Suppressor macrophage (primary cell): ENCODE data around the gene RASL11B.
A peak's percentile ranks its signal among the peaks of the same experiment; 100 is the strongest.
"Not testable (repeated sequence)": the region's sequence is repeated elsewhere in the genome, so short reads cannot be mapped to it uniquely, and the experiment has no call there.

Experiments
- DNase-seq, 4 experiments: peaks; one replicate each; pipeline ENCODE4 v3.0.0-alpha.2; 2020 to 2022
- total RNA-seq, 17 experiments: gene quantifications; one replicate each; lab custom pipeline; 2026; ENCODE audit warnings: mixed read lengths in 6 of 17, inconsistent platforms in 3 of 17; lab: John Stamatoyannopoulos, UW

RASL11B gene, protein sequence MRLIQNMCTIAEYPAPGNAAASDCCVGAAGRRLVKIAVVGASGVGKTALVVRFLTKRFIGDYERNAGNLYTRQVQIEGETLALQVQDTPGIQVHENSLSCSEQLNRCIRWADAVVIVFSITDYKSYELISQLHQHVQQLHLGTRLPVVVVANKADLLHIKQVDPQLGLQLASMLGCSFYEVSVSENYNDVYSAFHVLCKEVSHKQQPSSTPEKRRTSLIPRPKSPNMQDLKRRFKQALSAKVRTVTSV
- 0 to 0.85 (median 0.34) reads per million in 17 experiments for total RNA-seq

DNA sequence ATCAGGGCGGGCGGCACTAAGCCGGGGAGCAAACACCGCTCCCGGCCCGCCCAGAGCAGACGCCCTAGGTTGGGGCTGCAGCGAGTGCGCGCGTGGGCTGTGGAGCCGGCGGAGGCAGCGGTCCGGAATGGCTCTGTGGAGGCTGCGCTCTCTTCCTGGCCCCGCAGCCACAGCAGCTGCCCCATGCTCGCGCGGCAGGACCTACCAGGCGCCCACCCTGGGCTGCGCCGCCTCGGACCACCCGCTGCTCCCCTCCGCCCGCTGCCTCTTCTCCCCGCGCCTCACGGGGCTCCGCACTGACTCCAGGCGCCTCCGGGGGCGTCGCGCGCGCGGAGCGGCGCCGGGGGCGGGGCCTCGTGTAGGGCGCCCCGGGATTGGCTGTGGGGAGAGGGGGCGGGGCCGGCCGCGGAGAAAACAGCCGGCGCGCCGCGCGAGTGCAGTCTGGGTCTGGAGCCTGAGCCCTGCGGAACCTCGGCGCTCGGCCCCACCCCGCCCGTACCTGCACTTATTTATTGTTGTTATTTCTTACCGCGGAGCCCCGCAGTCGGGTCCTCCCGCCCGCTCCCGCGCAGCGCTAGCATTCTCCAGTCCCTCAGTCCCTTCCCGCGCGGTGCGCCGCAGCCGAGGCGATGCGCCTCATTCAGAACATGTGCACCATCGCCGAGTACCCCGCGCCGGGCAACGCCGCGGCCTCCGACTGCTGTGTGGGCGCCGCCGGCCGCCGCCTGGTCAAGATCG is at the start of gene RASL11B:
Gene RASL11B (plus strand): TSS at position 439 of the 738 bp plus-strand sequence. CDS start 191 bp downstream, at position 630.
- DNase-seq, result peak; percentile 87 to 96 (median 92)

DNA sequence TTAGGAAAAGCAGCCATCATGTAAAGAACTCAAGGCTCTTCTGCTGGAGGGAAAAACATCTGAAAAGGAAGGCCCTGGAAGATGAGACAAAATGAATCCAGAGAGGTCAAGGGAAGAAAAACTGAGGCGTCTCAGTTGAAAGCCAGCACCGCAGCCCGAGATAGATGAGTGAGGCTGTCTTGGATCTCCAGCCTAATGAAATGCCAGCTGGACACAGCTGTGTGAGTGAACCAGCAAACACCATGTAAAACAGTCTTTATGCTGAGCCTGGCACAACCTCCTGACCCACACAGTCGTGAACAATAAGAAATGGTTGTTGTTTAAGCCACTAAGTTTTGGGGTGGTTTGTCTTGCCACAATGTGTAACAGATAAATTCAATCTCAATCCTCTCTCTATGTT is 48.6 kb upstream of the RASL11B start:
- no peak for DNase-seq

DNA sequence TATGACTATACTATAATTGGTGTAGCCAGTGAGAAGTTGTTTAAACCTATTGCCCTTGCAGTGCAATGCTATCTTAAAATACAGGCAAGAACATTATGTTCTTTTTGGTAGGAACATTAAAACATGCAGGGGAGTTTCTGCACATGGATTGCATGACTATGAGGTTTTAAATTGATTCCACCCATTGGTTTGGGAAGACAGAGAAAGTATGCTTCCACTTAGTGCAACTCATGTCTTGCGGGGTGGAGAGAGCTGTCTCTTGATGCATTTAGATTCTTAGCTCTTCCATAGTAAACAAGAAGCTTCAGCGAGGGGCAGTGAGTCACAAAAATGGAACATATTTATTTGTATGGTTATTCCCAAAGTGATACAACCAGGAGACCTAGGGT is 39.5 kb upstream of the RASL11B start:
- DNase-seq, result no peak

DNA sequence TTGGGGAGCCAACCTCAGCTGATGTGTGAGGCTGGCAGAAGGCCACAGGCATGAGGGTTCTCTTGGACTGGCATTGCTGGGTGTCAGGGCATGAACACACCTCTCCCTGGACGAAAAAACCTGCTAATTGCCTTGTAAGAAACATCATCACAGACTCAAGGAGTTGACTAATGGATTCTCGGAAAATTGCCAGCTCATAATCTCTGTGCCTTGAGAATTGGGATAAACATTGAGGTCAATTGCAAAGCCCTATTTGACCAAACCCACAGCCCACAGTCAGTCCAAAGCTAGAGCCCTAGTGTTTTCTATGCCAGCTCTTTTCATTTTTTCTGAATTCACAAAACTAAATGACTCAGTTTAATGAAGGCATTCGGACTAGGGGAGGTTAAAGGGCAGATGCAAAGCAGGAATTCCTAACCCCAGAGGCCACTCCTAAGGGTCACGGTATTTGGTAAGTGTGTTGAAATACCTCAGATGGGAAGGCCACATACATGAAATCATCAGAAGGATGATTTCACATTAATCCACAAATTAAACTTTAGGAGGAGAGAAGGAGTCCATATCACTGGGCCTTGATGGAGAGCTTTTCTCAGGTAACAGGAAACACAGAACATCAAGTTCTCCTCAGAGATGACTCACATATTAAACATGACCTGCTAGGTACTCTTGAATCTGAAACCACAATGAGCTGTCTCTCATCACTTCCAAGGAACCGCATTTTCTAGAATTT is 39.0 kb upstream of the RASL11B start:
- no peak for DNase-seq

DNA sequence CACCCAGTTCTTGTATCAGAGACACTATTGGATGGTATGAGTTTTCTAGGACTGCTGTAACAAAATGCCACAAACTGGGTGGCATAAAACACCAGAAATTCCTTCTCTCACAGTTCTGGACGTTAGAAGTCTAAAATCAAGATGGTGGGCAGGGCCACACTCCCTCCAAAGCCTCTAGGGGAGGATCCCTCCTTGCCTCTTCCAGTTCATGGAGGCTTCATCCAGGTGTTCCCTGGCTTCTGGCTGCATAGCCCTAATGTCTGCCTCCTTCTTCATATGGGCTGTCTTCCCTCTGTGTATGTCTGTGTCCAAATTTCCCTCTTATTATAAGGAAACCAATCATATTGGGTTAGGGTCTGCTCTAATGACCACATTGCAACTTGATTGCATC is 38.4 kb upstream of the RASL11B start:
- DNase-seq, result no peak

DNA sequence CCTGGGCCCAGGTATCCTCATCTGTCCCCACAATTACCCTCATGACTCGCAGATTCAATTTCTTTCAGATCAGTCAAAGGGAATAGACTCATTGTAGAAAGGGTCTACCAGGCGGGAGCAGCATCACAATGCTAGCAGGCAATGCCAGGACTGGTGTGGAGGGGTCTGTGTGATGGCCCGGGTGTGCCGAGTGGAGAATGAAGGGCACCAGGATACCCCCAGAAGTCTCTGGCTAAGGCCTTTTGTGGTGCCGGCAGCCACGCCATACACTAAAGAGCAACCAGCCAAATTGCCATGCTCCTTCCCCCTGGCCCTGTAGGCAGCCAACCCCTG is 37.9 kb upstream of the RASL11B start:
- no peak for DNase-seq

DNA sequence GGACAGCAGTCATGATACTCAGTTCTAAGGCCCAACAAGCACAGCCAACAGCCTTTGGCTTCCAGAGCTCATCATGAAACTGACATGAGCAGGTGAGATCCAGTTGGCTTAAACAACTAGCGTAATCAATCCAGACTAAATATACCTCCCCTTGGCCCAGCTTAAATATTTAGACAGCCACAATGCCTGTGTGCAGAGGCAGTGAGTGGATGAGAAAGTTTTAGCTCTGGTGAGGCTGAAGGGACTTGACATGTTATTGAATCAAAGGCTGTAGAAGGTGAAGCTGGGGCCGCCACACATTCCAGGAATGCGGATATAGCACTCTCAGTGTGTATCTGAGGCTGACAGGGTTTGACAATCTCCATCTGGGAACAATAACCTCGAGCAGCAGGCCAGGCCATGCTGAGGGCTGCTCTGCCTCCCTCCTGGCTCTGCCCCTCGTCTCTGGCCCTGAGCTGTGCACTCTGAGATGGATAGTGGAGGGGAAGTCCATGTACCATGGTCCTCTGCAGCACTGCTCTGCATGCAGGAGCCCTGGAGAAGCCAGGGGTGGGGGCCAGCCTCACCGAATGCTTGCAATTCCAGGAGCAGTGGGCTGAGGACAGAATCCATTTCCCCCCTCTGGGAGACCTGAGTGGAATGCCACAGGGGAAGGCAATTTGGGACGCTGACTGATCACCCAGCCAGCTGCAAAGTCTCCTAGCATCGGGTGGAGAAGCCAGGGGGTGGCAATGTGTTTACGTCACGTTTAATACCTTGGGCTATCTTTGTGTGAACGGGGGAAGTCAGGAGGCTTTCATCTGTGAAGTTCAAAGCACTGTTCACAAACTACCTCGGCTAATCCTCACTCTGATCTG is 37.3 kb upstream of the RASL11B start:
- DNase-seq, result no peak

DNA sequence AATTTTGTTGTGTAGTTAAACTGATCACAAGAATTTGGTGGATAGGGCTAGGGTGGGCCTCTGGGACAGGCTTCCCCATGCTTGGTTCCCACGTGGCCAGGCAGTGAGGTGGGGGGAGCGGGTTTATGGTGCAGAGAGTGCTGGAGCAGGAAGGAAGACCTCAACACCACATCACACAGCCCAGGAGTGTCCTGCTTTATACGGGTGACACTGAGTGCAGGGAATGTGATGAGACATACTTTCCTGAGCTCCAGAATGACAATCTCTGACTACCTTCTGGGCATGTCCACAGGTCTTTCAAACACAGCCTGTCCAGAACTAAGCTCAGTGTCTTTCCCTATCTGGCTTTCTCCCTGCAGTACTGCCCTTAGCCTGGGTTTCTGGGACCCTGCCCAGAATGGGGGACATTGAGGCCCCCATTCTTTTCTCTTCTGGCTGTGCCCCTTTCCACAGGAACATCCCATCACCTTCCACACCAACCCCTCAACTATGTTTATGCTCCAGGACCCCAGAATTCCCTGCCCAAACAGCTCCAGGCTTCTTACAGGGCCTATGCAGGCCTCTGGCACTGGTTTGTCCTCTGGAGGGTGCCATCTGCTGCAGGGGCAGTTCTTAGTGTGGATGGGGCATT is 36.5 kb upstream of the RASL11B start:
- no peak for DNase-seq

DNA sequence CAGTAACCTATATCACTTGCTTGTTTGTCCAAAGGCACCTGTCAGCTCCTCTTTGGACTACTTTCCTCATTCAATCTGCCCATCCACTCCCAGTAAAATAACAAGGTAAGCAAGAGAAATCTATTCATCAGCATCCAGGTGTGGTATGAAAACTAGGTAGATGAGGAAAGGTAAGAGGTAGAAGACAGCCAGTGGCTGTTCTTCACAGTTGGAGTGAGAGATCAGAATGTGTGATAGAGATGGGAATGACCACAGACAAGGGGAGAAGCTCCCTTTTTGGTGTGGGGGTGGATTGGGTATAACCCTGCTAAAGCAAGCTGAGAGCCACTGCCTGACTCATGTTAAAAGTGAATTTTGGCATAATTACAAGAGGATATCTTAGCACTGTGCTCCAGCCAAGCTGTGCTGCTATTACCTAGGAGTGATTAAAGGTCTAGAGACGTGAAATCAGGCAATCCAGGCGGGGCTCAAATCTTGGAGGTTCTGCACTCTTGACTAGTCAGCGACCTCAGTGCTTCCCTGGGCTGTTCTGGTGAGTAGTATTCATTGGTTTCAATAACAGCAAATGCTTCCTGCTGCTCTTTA is 28.1 kb upstream of the RASL11B start:
- DNase-seq, result no peak

DNA sequence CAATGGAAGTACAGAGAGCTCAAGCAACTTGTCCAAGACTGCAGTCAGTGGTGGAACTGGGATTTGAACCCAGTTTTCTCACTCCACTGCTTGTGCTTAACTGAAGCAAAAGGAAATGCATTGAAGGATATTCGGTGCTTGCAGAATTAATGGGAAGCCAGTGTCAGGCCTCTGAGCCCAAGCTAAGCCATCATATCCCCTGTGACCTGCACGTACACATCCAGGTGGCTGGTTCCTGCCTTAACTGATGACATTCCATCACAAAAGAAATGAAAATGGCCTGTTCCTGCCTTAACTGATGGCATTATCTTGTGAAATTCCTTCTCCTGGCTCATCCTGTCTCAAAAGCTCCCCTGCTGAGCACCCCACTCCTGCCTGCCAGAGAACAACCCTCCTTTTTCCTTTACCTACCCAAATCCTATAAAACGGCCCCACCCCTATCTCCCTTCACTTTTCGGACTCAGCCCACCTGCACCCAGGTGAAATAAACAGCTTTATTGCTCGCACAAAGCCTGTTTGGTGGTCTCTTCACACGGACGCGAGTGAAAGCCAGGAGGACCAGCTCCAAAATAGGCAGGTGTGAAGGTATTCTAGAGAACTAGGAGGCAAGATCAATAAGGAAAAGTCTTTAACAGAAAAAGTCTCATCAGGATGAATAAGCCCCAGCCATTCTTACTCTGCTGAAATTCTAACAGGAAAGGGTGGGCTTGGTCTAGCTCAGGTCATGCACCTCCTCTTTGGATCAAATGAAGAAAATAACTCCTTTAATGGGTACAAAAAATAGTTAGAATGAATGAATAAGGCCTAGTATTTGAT is 27.3 kb upstream of the RASL11B start:
- not testable (repeated sequence) for DNase-seq

DNA sequence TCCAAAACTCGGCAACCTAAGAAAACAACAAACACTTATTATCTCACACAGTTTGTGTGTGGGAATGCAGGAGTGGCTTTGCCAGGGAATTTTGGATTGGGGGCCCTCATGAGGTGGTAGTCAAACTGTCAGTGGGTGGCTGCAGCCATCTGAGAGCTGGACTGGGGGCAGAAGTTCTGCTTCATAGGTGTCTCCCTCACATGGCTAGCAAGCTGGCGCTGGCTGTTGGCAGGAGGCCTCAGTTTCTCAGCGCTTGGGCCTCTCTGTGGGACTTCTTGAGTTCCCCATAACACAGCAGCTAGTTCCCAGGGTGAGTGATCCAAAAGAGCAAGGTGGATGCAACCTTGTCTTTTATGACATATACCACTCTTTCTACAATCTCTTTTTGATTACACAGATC is 26.0 kb upstream of the RASL11B start:
- no peak for DNase-seq

DNA sequence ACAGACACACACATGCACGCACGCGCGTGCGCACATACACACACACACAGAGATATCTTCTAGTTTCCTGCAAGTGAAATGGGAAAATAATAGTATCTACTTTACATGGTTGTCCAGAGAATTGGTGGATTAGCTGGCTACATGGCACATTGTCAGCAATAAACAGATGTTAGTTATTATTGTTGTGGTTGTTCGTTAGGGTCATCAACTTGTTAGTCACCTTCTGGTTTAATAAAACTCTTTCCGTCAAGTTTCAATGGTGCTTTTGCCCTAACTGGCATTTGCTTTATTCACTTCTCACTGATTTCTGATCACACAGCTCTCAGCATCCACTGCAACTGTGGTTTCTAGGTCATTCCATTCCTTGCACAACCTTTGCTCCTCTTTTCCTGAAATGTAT is 25.4 kb upstream of the RASL11B start:
- no peak for DNase-seq

DNA sequence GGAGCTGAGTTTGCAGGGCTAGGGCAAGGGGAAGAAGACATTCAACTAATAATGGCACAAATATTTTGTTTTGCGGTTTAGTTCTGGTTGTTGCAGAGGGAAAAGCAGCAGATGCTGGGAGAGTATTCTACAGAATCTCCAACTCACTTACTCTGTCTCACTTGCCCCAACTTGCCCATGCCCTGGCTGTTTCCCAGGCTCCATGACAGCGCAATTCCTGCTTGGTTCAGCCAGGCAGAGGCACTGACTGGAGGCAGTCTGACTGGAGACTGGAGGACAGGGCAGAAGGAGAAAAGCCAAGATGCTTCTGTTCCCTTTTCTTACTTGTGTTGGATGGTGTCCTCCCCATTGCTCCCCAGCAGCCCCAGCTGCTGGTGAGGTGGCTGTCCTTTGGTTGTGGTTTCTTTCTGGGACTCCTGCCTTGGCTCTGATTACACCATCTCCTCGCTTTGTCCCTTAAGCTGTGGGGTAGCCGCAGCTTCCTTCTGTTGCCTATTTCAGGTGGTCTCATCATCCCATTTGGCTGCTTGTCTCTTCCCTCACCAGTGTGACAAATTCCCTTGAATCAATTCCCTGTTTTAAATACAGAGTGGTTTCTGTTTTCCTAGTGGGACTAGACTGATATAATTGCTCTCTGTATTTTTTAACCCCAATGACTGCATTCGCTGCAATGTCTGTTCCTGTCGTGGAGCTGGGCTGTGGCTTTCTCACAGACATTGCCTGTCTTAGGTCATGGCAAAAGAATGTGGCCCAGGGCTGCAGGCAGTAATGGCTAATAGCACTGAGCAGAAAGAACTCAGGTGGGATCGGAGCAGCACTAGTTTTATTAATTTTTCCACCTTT is 24.2 kb upstream of the RASL11B start:
- no peak for DNase-seq

DNA sequence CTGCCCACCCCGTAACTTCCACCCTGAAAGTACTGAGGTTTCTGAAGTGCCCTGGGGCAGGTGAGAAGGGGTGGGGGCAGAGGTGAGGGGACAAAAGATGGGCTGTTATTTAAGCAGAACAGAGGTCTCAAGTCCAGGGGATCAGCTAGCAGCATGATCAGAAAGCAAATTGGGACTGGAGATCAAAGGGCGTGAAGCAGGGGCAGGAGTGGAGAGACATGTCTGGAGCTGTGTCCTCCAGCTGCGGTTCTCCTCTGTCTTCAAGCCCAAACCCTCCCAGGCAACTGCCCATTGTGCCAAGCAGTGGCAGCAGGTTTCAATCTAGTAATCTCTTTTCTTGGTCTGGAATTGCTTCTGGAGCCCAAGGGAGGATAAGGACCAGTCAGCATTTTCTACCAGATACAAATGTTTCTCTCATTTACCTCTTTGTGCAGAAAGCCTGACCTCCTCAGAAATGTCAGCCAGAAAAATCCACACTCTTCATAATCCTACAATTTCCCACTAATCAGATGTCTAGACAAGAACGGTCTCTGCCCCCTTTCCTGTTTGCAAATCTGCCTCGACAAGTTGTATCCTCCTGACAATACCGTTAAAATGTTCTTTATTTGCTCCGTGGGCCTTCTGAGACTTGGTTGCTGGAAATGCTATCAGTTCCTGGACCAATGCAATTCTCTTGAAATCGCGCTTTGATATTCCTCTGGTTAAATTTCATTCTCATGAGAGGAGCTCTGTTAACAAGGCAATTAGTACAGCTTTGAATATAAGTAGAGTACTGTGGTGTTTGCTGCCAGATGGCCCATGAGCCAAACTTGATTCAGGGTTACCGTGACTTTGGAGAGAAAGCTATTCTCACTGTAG is 23.2 kb upstream of the RASL11B start:
- DNase-seq, result no peak

DNA sequence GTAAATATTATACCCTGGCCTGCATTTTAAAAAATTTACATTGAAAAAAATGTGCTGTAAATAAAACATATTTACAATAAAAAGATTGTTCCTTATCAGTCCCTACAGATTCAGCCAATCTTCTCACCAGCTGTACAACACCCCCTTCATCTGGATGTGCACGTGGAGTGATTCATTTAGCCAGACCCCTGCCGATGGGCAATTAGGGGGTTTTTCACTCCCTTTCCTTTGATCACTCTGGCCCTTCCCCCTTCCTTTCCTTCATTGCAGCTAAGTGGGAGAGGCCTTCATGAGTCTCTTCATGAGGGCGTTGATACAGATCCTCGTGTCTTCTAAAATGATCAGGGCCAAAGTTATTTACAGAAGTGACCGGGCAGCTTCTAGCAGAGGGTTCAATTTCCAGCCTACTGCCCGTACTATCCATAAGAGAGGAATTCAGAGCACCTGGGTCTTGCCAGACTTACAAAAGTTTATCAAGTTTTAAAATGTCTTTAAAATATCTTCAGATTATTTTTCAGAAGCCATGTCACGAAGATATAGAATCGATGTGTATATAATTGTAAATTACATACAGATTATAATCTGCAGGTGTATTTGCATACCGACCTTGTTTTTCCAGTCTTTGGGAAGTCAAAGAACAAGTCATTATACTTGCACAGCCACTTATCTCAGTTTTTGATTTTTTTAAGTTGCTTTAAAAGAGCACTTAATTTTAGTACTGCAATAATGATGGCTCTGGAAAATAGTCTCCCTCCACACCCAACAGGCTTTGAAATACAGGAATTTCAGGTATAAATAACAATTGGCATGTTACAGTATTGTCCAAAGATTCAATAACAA is 21.4 kb upstream of the RASL11B start:
- no peak for DNase-seq

DNA sequence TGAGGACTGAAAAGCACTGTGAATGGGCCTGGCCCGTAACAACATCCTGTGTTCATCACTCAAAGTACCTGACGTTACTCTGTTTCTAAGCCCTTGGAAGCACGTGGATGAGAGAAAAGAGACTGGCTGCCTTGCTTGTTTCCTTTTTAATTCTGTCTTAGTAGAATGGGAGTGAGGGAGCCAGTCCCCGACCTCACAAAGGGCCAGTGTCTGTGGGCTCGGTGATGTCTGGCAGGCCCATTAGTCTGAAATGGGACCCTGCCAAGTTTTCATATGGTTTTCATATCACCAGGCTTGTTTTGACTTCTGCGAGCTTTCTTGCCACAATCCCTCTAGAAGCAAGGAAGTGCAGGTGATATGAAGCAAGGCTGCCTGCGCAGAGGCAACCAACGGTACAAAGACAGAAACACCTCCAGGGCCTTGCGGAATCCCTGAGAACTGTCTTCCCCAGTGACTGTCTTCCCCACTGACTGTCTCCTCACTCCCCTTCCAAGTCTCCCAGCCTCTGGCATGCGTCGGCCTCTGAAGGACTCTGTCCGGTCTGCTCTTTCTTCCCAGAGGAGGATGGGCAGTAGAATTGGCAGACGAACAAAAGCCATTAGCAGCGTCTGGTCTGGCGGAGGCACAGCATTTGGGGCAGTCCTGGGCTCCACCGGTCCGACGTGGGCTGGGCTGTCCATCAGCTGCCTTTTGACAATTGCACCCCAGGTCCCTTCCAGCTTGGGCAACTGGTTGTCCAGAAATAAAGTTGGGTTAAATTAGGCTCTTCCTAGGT is 20.2 kb upstream of the RASL11B start:
- no peak for DNase-seq

DNA sequence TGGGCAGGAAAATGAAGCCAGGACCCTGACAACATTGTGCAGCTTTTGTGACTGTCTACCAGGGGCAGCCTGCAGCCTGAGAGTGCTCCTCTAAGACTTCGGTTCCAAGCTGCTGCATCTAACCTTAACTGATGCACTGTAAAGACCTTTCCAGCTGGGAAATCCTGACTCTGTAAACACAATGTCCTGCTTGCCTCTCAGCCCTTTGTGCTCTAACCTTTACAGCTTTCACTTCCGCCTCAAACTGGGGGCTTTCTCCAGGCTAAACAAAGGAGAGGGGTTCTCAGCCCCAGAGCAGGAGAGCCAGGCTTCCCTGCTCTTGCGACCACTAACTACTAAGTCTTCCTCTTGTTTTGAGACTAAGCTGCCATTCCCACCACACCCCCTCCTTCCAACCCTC is 19.3 kb upstream of the RASL11B start:
- DNase-seq, result no peak
